GM12878 (cell line): ENCODE results near the gene ADGRL2. TPM values are rescaled to one million over a fixed set of nuclear protein-coding genes. Genes with fewer than 3 reads are reported as not detected.
"Not testable (repeated sequence)": the region's sequence is repeated elsewhere in the genome, so short reads cannot be mapped to it uniquely, and the experiment has no call there.

Source experiments
- ATAC-seq: fragments of 200-7000 bp; cut with Tn5 transposase; 3 replicates; pipeline ENCODE4 v1.9.1; 2020; ENCODE audit warnings: mild to moderate bottlenecking, moderate library complexity
- BruUV-seq: library from RNA; stranded (reverse); fragments of 400-500 nt; replicated peaks from 2 replicates; lab custom pipeline; 2021; lab: Mats Ljungman, UMichigan
- CTCF ChIA-PET: fragments of 300-600 bp; sonication (Branson Sonifier 250); formaldehyde crosslinking; extraction: SDS; loops from one replicate; lab custom pipeline; 2021; ENCODE audit warnings: inconsistent platforms; lab: Yijun Ruan, JAX
- POLR2A ChIA-PET: fragments of 350-600 bp; formaldehyde crosslinking; extraction: SDS; loops from one replicate; lab custom pipeline; 2021; ENCODE audit warnings: inconsistent platforms; lab: Charles Lee
- RAD21 ChIA-PET: fragments of 300-600 bp; sonication (Branson Sonifier 250); formaldehyde crosslinking; loops from one replicate; lab custom pipeline; 2023; ENCODE audit warnings: antibody characterized with exemption; ENCODE audit not compliant: unreplicated experiment; lab: Charles Lee
- SMC1A ChIA-PET: fragments of 300-600 bp; sonication (Branson Sonifier 250); formaldehyde crosslinking; loops from one replicate; lab custom pipeline; 2023; ENCODE audit not compliant: unreplicated experiment, uncharacterized antibody; lab: Charles Lee
- DNase-seq: peaks from one replicate; pipeline ENCODE4 v3.0.0-alpha.2; 2011; ENCODE audit warnings: low read depth, low spot score
- FAIRE-seq: peaks from 3 replicates; lab custom pipeline; 2011; peaks lifted over from hg19 to GRCh38; lab: Jason Lieb, UNC
- H2AFZ ChIP-seq: 2 replicates; pipeline ENCODE4 v1.6.0; 2011; ENCODE audit warnings: low read depth, low read length, control low read depth; ENCODE audit not compliant: control insufficient read depth
- H3K27ac ChIP-seq: 2 replicates; pipeline ENCODE4 v1.5.1; 2011; ENCODE audit warnings: control low read depth; ENCODE audit not compliant: control insufficient read depth, insufficient read depth
- H3K27me3 ChIP-seq, 2 experiments: replicated peaks in 1 of 2; 2 replicates each; pipeline versions ENCODE4 v1.6.0 to v1.6.1; 2011; ENCODE audit warnings: low read length in 1 of 2; ENCODE audit not compliant: control insufficient read depth in 2 of 2, insufficient read depth in 2 of 2
- H3K36me3 ChIP-seq, 2 experiments: 2 replicates each; pipeline ENCODE4 v1.5.1; 2011; ENCODE audit warnings: low read length in 1 of 2; ENCODE audit not compliant: control insufficient read depth in 2 of 2, insufficient read depth in 2 of 2
- H3K4me1 ChIP-seq: 2 replicates; pipeline ENCODE4 v1.6.1; 2011; ENCODE audit warnings: mild to moderate bottlenecking, low read length, moderate library complexity, mixed read lengths; ENCODE audit not compliant: control insufficient read depth, insufficient read depth
- H3K4me2 ChIP-seq: 2 replicates; pipeline ENCODE4 v1.6.0; 2011; ENCODE audit warnings: control low read depth; ENCODE audit not compliant: control insufficient read depth, insufficient read depth
- H3K4me3 ChIP-seq: fragments of 200-600 bp; sonication (generic); 2 replicates; pipeline ENCODE4 v1.5.1; 2016
- H3K79me2 ChIP-seq: 2 replicates; pipeline ENCODE4 v1.6.0; 2011; ENCODE audit warnings: low read length; ENCODE audit not compliant: control insufficient read depth, insufficient read depth
- H3K9ac ChIP-seq: 2 replicates; pipeline ENCODE4 v1.8.0; 2011; ENCODE audit warnings: low read length, control low read depth, mixed read lengths; ENCODE audit not compliant: control insufficient read depth, insufficient read depth
- H3K9me3 ChIP-seq: replicated peaks from 3 replicates; pipeline ENCODE4 v1.5.1; 2011; ENCODE audit warnings: mild to moderate bottlenecking, low read length; ENCODE audit not compliant: control insufficient read depth, insufficient read depth
- H4K20me1 ChIP-seq: 2 replicates; pipeline ENCODE4 v1.6.0; 2011; ENCODE audit not compliant: control insufficient read depth, insufficient read depth
- ETV6 ChIP-seq, 2 experiments: fragments of 450-650 bp in 1 of 2; IDR thresholded peaks in 1 of 2; conservative IDR thresholded peaks in 1 of 2; 2 replicates each; pipeline ENCODE4 v1.6.1; 2014; ENCODE audit warnings: antibody characterized with exemption in 1 of 2, borderline replicate concordance in 1 of 2, low read depth in 1 of 2, mild to moderate bottlenecking in 1 of 2, moderate library complexity in 1 of 2
- NBN ChIP-seq: fragments of 450-650 bp; IDR thresholded peaks from 2 replicates; pipeline ENCODE4 v1.6.1; 2016
- RBBP5 ChIP-seq: fragments of 200-600 bp; sonication (generic); conservative IDR thresholded peaks from 2 replicates; pipeline ENCODE4 v1.6.1; 2016
- WGBS: methylation state at CpG from one replicate; pipeline ENCODE4 v1.1.6; 2016; ENCODE audit warnings: low lambda C conversion rate; ENCODE audit not compliant: insufficient replicate concordance, insufficient coverage; ENCODE audit errors: missing lambda C conversion rate; 5-methylcytosine and 5-hydroxymethylcytosine counted together
- in situ Hi-C: fragments of 300-500 bp; cut with MboI; formaldehyde crosslinking; loops from 9 replicates; pipeline ENCODE4 v1.14.3; 2018; ENCODE audit warnings: mixed read lengths
- intact Hi-C: fragments of 100-400 bp; cut with micrococcal nuclease; formaldehyde crosslinking; loops from one replicate; pipeline ENCODE4 v1.14.2; 2022; ENCODE audit not compliant: unreplicated experiment
- polyA plus RNA-seq, 11 experiments: library from polyadenylated mRNA; depleted of rRNA in 4 of 11; unstranded in 6 of 11; stranded (reverse) in 5 of 11; fragments of >200 nt; fragmentation: Nextera tagmentation in 4 of 11; fragmentation: Illumina TruSeq in 1 of 11; extraction: Ambion mirVana in 4 of 11; extraction: Trizol in 1 of 11; gene quantifications; 1 replicate in 1 of 11; 2 replicates in 10 of 11; pipeline versions ENCODE4 v1.2.1 to v1.2.3, GENCODE V29; 2011 to 2016; ENCODE audit warnings: inconsistent platforms in 2 of 11, missing spikeins in 2 of 11, low read depth in 1 of 11
- total RNA-seq, 4 experiments: library from RNA; depleted of rRNA in 3 of 4; stranded (reverse); fragments of >200 nt in 3 of 4; fragmentation: Illumina TruSeq in 1 of 4; extraction: Trizol in 1 of 4; gene quantifications; 2 replicates each; pipeline versions ENCODE4 v1.2.1 to v1.2.3, GENCODE V29; 2013 to 2021

Gene ADGRL2
- total and polyA plus RNA-seq, 10 of the 15 experiments (the other 5 are each of a cell fraction or from before 2014, with no cell fraction given), result 0.03 to 13.6 (median 0.21) TPM

- no peak for TF ChIP-seq RBBP5
- TF ChIP-seq NBN, result no peak
Observed at GRCh38 chr1:81867235-81867634, 66.5 kb downstream of the ADGRL2 start (continued).

- H3K4me1 ChIP-seq, result no peaks in the 10 kb centered on the region
- no peak for DNase-seq
- intact Hi-C loops, result no loop called here
- no peaks in the 10 kb centered on the region for H4K20me1 ChIP-seq
- H3K9ac ChIP-seq, result no peak overlapping the region
- ChIA-PET CTCF (no interaction called here), RAD21 (no interaction called here), SMC1A (no interaction called here), POLR2A (no interaction called here)
- no peak overlapping the region for H3K4me2 ChIP-seq
- no peak overlapping the region for H3K27ac ChIP-seq
- in situ Hi-C loops, result no loop called here
- FAIRE-seq, result no peak
- no peak overlapping the region for H2AFZ ChIP-seq
- no peak overlapping the region for H3K4me3 ChIP-seq
- no peaks in the 10 kb centered on the region for H3K79me2 ChIP-seq
- no peaks in the 10 kb centered on the region for H3K9me3 ChIP-seq
- no peaks in the 10 kb centered on the region for H3K27me3 ChIP-seq
- WGBS, result 18% methylated on average over 2 of the region's 2 CpGs
- no peak for TF ChIP-seq ETV6 (conservative IDR thresholded peaks at IDR 0.05 in 1 of 2, IDR thresholded peaks at IDR 0.05 in 1 of 2; ENCODE audit: borderline replicate concordance in 1 of 2, low read depth in 1 of 2)
- ATAC-seq, result no peak
- no TSS peak for BruUV-seq
- no peaks in the 10 kb centered on the region for H3K36me3 ChIP-seq
Observed at GRCh38 chr1:81869307-81869706, 68.6 kb downstream of the ADGRL2 start.

GRCh38 chr1:81871091-81871490 is 70.4 kb downstream of the ADGRL2 start:
- H3K9ac ChIP-seq, FAIRE-seq, H3K4me3 ChIP-seq, H4K20me1 ChIP-seq, RAD21 ChIA-PET, CTCF ChIA-PET, H3K79me2 ChIP-seq, H3K4me1 ChIP-seq, in situ Hi-C loops, H3K36me3 ChIP-seq, SMC1A ChIA-PET, BruUV-seq, H2AFZ ChIP-seq, H3K27me3 ChIP-seq, DNase-seq, H3K27ac ChIP-seq, H3K4me2 ChIP-seq, intact Hi-C loops, POLR2A ChIA-PET, ATAC-seq, H3K9me3 ChIP-seq: not testable (repeated sequence)
- WGBS, result 42% methylated on average over 2 of the region's 3 CpGs
